Esophagus muscularis mucosa (tissue), 2 donors: Measurements from ENCODE around the gene RTBDN.

Experiments used
- POLR2A ChIP-seq: fragments of 450-650 bp; IDR thresholded peaks from one replicate; pipeline ENCODE4 v1.6.1; 2017; ENCODE audit warnings: antibody characterized with exemption, moderate library complexity, mild to moderate bottlenecking, low read depth
- POLR2AphosphoS5 ChIP-seq, 2 donors: sonication (generic); formaldehyde crosslinking; IDR thresholded peaks; one replicate each; pipeline ENCODE4 v1.6.1; 2017; ENCODE audit warnings: antibody characterized with exemption in 2 of 2

DNA sequence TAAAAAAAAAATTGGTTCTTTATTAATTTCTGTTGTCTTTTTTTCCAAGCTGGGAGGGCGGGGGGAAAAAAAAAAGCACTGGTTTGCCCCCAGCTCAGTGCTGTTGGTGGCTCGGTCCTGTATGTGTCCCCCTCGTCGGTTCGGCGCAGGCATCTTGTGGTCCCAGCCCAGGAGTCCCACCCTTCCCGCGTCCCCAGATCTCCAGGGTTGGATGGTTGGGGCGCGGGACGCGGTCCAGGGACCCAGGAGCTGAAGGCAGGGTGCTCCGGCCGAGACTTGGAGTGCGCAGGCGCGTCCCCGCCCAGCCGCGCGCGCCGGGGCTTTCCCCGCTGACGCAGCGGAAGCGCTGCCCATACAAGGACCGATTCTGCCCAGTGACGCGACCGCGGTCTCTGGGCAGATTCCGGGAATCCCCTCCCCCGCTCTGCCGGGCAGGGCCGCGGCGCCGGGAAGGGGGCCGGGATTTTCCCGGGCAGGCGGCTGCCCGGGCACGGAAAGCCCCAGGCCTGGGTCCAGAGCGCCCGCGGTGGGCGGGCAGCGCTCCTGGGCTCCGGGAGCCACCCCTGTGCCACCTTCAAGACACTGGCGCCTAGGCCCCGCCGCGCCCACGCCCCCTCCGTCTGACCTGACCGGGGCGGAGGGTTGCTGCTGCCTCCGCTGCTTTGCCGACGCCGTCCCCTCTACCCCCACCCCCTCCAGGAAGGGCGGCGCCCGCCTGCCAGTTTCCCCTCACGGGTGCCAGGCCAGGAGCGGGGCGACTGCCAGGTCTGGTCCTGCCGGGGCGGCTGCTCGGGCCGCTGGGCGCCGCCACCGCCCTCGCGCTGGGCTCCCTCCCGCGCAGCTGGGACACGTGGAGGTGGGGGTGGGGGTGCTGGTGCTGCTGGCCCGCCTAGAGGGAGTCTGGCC, 40.8 kb downstream of the RTBDN start:
- TF ChIP-seq POLR2AphosphoS5 (IDR thresholded peaks at IDR 0.05) (peak in 1 of 2 donors; percentile 96), POLR2A (peak; percentile 54)
